HepG2 (cell line): ENCODE measurements around the gene MYH9. TPM values are rescaled to one million over a fixed set of nuclear protein-coding genes. Genes with fewer than 3 reads are reported as not detected.

Experiments
- ARID3A ChIP-seq: IDR thresholded peaks from 2 replicates; pipeline ENCODE4 v1.6.1; 2012; ENCODE audit warnings: low read depth, low read length, improper control_type of control experiment
- BCL3 ChIP-seq: sonication (generic); formaldehyde crosslinking; IDR thresholded peaks from 2 replicates; pipeline ENCODE4 v1.5.1; 2020; ENCODE audit warnings: mild to moderate bottlenecking, missing genetic modification reagents, moderate library complexity
- NCOA2 ChIP-seq: sonication (generic); formaldehyde crosslinking; IDR thresholded peaks from 2 replicates; pipeline ENCODE4 v1.8.0; 2022; ENCODE audit warnings: inconsistent platforms
- SNRNP70 ChIP-seq: fragments of 200-400 bp; formaldehyde crosslinking; IDR thresholded peaks from 2 replicates; pipeline ENCODE4 v1.6.1; 2017; ENCODE audit warnings: mild to moderate bottlenecking, low read depth, low read length, moderate library complexity
- SRY ChIP-seq: sonication (generic); formaldehyde crosslinking; IDR thresholded peaks from 2 replicates; pipeline ENCODE4 v1.8.0; 2022; ENCODE audit warnings: mild to moderate bottlenecking, missing genetic modification reagents
- TBX3 ChIP-seq: fragments of 450-650 bp; IDR thresholded peaks from 2 replicates; pipeline ENCODE4 v1.6.1; 2017; ENCODE audit warnings: antibody characterized with exemption, mild to moderate bottlenecking, inconsistent platforms, borderline replicate concordance
- ZNF276 ChIP-seq: sonication (generic); formaldehyde crosslinking; IDR thresholded peaks from 2 replicates; pipeline ENCODE4 v1.4.0; 2020; ENCODE audit warnings: mild to moderate bottlenecking, low read depth, missing genetic modification reagents
- ZNF3 ChIP-seq: IDR thresholded peaks from 2 replicates; pipeline ENCODE4 v1.7.0; 2017; ENCODE audit warnings: inconsistent platforms
- ZNF512B ChIP-seq: sonication (generic); formaldehyde crosslinking; IDR thresholded peaks from 2 replicates; pipeline ENCODE4 v1.5.1; 2020; ENCODE audit warnings: missing genetic modification reagents, mild to moderate bottlenecking, borderline replicate concordance
- ZNF75D ChIP-seq: sonication (generic); formaldehyde crosslinking; IDR thresholded peaks from 2 replicates; pipeline ENCODE4 v1.8.1; 2023; ENCODE audit warnings: missing genetic modification reagents, mild to moderate bottlenecking, borderline replicate concordance
- ZSCAN29 ChIP-seq: sonication (generic); formaldehyde crosslinking; conservative IDR thresholded peaks from 2 replicates; pipeline ENCODE4 v1.4.0; 2020; ENCODE audit warnings: mild to moderate bottlenecking, missing genetic modification reagents
- polyA plus RNA-seq, 8 experiments: library from polyadenylated mRNA; depleted of rRNA in 3 of 8; stranded (reverse) in 7 of 8; unstranded in 1 of 8; fragments of >200 nt; fragmentation: Illumina TruSeq in 4 of 8; extraction: Trizol in 4 of 8; gene quantifications; 2 replicates each; pipeline versions ENCODE4 v1.2.1 to v1.2.3, GENCODE V29; 2011 to 2016; ENCODE audit warnings: low read depth in 4 of 8, missing spikeins in 1 of 8, mixed read lengths in 1 of 8; ENCODE audit not compliant: insufficient read depth in 1 of 8
- total RNA-seq, 5 experiments: library from RNA; depleted of rRNA; stranded (reverse); fragments of >200 nt; fragmentation: Illumina TruSeq; extraction: Trizol; gene quantifications; 2 replicates each; pipeline ENCODE4 v1.2.3, GENCODE V29; 2016; ENCODE audit warnings: low read depth in 1 of 5
- TF ChIP-seq, protein P1 (sequence below): sonication (generic); formaldehyde crosslinking; IDR thresholded peaks from 2 replicates; pipeline ENCODE4 v1.9.0; 2021; ENCODE audit warnings: missing genetic modification reagents, mild to moderate bottlenecking, borderline replicate concordance
- TF ChIP-seq, protein P2 (sequence below): sonication (generic); formaldehyde crosslinking; IDR thresholded peaks from 2 replicates; pipeline ENCODE4 v1.5.1; 2020; ENCODE audit warnings: missing genetic modification reagents, mild to moderate bottlenecking, borderline replicate concordance
- TF ChIP-seq, protein P3 (sequence below): sonication (generic); formaldehyde crosslinking; IDR thresholded peaks from 2 replicates; pipeline ENCODE4 v1.8.1; 2023; ENCODE audit warnings: mild to moderate bottlenecking, missing genetic modification reagents

MYH9 gene
- total and polyA plus RNA-seq, 2 of the 13 experiments (the other 11 are each of a cell fraction or from before 2014, with no cell fraction given), result 50.7 to 98.5 TPM

DNA sequence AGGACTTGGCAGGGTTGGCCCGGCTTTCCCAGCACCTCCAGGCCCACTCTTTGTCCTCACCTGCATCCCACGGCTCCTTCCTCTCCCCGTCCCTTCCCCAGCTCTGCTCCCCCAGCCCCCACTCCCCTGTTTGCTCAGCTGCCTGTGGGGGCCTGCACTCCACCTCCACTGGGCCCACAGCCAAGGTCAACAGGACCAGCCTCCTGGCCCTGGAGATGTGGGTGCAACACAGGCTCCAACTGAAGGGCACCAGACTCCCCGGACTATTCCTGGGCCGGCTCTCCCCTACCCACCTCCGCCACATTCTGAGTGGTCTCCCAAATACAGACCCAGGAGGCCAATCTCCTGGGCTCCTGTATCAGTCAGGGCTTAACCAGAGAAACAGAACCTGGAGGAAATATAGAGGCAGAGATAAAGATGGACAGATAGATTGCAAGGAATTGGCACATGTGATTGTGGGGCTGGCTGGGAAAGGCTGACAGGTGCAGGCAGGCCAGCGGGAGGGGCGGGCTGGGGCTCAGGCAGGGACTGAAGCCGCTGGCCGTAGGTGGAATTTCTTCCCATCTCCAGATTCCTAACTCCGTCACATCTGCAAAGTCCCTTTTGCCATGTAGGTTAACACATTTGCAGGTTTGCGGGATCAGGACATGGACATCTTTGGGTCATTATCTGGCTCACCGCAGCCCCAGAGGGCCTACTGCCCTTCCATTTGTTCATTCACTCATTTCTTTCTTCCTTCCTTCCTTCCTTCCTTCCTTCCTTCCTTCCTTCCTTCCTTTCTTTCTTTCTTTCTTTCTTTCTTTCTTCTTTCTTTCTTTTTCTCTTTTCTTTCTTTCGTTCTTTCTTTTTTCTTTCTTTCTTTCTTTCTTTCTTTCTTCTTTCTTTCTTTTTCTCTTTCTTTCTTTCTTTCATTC is 45.8 kb upstream of the MYH9 start (continued):
- no peak for TF ChIP-seq ARID3A
- TF ChIP-seq, protein P1, sequence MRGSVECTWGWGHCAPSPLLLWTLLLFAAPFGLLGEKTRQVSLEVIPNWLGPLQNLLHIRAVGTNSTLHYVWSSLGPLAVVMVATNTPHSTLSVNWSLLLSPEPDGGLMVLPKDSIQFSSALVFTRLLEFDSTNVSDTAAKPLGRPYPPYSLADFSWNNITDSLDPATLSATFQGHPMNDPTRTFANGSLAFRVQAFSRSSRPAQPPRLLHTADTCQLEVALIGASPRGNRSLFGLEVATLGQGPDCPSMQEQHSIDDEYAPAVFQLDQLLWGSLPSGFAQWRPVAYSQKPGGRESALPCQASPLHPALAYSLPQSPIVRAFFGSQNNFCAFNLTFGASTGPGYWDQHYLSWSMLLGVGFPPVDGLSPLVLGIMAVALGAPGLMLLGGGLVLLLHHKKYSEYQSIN, result no peak
- TF ChIP-seq BCL3, result no peak
- TF ChIP-seq ZSCAN29 (CRISPR knock-in tag), result peak; percentile 82; the same call in 1 of the 2 replicates
- TF ChIP-seq NCOA2, result peak; percentile 82
- no peak for TF ChIP-seq ZNF276 (CRISPR knock-in tag)
- TF ChIP-seq SNRNP70, result no peak
- TF ChIP-seq, protein P2, sequence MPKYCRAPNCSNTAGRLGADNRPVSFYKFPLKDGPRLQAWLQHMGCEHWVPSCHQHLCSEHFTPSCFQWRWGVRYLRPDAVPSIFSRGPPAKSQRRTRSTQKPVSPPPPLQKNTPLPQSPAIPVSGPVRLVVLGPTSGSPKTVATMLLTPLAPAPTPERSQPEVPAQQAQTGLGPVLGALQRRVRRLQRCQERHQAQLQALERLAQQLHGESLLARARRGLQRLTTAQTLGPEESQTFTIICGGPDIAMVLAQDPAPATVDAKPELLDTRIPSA, result no peak
- no peak for TF ChIP-seq TBX3
- TF ChIP-seq SRY (CRISPR knock-in tag), result no peak
- no peak for TF ChIP-seq ZNF3 (CRISPR knock-in tag)
- TF ChIP-seq ZNF75D (CRISPR knock-in tag), result no peak
- TF ChIP-seq, protein P3, sequence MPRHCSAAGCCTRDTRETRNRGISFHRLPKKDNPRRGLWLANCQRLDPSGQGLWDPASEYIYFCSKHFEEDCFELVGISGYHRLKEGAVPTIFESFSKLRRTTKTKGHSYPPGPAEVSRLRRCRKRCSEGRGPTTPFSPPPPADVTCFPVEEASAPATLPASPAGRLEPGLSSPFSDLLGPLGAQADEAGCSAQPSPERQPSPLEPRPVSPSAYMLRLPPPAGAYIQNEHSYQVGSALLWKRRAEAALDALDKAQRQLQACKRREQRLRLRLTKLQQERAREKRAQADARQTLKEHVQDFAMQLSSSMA (CRISPR knock-in tag), result no peak
- peak; percentile 92; the same call in 1 of the 2 replicates for TF ChIP-seq ZNF512B (CRISPR knock-in tag)
